Osteocyte (in vitro differentiated cells): ENCODE measurements around the gene CHRND. TPM values are rescaled to one million over a fixed set of nuclear protein-coding genes. Genes with fewer than 3 reads are reported as not detected.
"Not testable (repeated sequence)": the region's sequence is repeated elsewhere in the genome, so short reads cannot be mapped to it uniquely, and the experiment has no call there.

ENCODE experiments used
- DNase-seq: peaks from one replicate; pipeline ENCODE4 v3.0.0; 2021; ENCODE audit warnings: mixed read lengths; ENCODE audit not compliant: unreplicated experiment; ENCODE audit errors: extremely low spot score
- H3K27ac Mint-ChIP-seq: one replicate; pipeline ENCODE4 v1.8.0; 2021; ENCODE audit warnings: mild to moderate bottlenecking, mixed read lengths; ENCODE audit not compliant: unreplicated experiment
- H3K27me3 Mint-ChIP-seq: one replicate; pipeline ENCODE4 v1.8.0; 2021; ENCODE audit warnings: mixed read lengths; ENCODE audit not compliant: unreplicated experiment
- H3K36me3 Mint-ChIP-seq: one replicate; pipeline ENCODE4 v1.8.0; 2021; ENCODE audit warnings: mixed read lengths; ENCODE audit not compliant: unreplicated experiment
- H3K4me1 Mint-ChIP-seq: one replicate; pipeline ENCODE4 v1.8.0; 2021; ENCODE audit warnings: mixed read lengths; ENCODE audit not compliant: unreplicated experiment
- H3K4me3 Mint-ChIP-seq: one replicate; pipeline ENCODE4 v1.8.0; 2021; ENCODE audit warnings: mild to moderate bottlenecking, moderate library complexity, mixed read lengths; ENCODE audit not compliant: unreplicated experiment
- H3K9me3 Mint-ChIP-seq: one replicate; pipeline ENCODE4 v1.8.0; 2021; ENCODE audit warnings: mixed read lengths; ENCODE audit not compliant: unreplicated experiment
- CTCF ChIP-seq: fragments of 200-600 bp; sonication (generic); IDR thresholded peaks from 2 replicates; pipeline ENCODE4 v1.5.0; 2021; ENCODE audit warnings: antibody characterized with exemption, mild to moderate bottlenecking, moderate library complexity
- total RNA-seq: library from RNA; stranded (reverse); gene quantifications from 2 replicates; pipeline ENCODE4 v1.2.1, GENCODE V29; 2021

CHRND gene
- total RNA-seq, 1 donor from 2014 or later = not detected

DNA sequence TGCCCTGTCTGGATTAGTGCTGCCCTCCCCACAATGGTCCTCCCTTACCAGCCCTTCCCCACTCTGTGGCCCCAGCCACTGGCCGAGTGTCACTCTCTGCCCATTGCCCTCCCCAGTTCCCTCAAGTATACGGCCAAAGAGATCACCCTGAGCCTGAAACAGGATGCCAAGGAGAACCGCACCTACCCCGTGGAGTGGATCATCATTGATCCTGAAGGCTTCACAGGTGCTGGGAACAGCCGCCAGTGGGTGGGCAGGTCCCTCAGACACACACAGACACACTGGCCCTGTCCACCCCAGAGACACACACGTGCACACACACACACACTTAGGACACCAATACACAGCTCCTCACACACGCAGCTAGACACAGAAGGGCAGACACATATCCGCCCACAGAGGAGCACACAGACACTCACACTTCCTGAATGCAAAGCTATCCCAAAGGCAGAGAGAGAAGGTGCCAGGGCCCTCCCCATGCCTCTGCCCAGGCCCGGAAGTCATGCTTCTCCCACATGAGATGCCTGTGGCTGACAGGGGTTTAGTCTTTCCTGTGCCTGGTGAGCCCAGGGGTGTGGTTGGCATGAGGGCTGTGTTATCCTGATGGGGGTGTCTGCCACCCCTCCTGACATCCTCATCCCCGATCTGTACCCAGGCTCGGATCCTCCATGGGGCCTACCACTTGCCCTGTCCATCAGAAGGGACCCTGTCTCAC is 2.9 kb downstream of the CHRND start:
- Mint-ChIP-seq H3K9me3 (no peaks in the 10 kb centered on the region), H3K4me1 (peaks cover 6% of the 10 kb centered on the region), H3K27me3 (peaks cover 13% of the 10 kb centered on the region), H3K4me3 (no peak overlapping the region), H3K27ac (no peak overlapping the region), H3K36me3 (no peaks in the 10 kb centered on the region)
- no peak for DNase-seq
- TF ChIP-seq CTCF = no peak

DNA sequence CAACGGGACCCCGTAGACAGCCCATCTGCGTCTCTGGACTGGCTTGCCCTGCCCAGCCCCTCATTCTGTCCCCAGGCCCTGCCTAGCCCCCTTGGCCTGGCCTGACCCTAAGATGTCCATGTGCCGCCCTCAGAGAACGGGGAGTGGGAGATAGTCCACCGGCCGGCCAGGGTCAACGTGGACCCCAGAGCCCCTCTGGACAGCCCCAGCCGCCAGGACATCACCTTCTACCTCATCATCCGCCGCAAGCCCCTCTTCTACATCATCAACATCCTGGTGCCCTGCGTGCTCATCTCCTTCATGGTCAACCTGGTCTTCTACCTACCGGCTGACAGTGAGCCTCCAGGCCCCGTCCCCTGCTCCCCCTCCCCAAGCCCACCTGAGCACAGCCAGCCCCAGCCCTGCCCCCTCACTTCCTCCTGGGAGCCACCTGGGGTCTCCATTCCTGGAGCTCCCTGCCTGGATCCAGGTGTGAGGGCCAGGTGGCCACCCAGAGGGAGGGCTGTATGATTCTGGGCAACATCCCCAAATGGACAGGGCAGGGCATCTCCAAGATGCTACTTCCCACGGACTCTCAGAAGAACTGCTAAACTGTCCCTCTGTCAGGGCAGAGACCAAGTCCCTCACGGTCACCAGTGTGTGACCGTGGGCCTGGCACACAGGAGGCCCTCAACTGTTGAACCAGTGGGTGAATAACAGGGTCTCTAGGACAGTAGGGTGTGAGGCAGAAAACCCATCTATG is 4.0 kb downstream of the CHRND start:
- no peaks in the 10 kb centered on the region for H3K9me3 Mint-ChIP-seq
- no peaks in the 10 kb centered on the region for H3K36me3 Mint-ChIP-seq
- no peak for TF ChIP-seq CTCF
- DNase-seq = no peak
- peaks cover 13% of the 10 kb centered on the region for H3K27me3 Mint-ChIP-seq
- peaks cover 2% of the 10 kb centered on the region for H3K4me1 Mint-ChIP-seq
- H3K4me3 Mint-ChIP-seq = no peak overlapping the region
- no peak overlapping the region for H3K27ac Mint-ChIP-seq

DNA sequence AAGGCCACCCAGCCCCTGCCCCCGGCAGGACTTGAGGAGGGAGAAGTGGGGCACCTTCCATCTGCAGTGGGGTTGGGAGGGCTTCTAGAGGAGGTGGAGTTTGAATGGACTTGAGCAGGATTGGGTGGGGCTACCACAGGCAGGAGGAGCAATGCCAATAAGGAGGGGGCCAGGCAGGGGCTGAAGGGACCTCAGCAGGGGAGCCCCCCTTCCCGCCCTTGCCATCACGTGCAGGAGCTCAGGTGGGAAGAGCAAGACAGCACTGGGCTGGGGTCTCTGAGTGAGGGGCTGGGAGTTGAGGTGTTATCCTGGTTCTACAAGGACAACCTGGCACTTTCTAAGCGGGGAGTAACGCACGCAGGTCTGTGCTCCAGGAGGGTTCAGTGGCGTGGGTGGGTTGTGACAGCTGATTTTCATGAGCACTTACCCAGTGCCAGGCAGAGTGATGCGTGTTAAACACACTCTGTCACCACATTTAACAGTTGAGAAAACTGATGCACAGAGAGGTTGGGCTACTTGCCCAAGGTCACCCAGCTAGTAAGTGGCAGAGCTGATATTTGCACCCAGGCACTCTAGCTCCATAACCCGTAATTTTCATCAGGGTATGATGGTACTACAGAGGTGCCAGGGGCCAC is 4.8 kb downstream of the CHRND start:
- Mint-ChIP-seq H3K27ac (no peak overlapping the region), H3K4me3 (no peak overlapping the region)

GRCh38 chr2:232532419-232532818 is 6.5 kb downstream of the CHRND start:
- Mint-ChIP-seq H3K9me3 (peaks cover 3% of the 10 kb centered on the region), H3K36me3 (no peaks in the 10 kb centered on the region), H3K4me1 (no peaks in the 10 kb centered on the region), H3K27me3 (peaks cover 13% of the 10 kb centered on the region), H3K27ac (no peak overlapping the region), H3K4me3 (no peak overlapping the region)
- DNase-seq = no peak
- no peak for TF ChIP-seq CTCF

More for the DNA sequence above, 4.8 kb downstream of the CHRND start:
- Mint-ChIP-seq H3K4me1 (no peaks in the 10 kb centered on the region), H3K27me3 (peaks cover 13% of the 10 kb centered on the region), H3K36me3 (no peaks in the 10 kb centered on the region), H3K9me3 (no peaks in the 10 kb centered on the region)
- no peak for DNase-seq
- no peak for TF ChIP-seq CTCF

GRCh38 chr2:232532821-232533220 is 6.9 kb downstream of the CHRND start:
- not testable (repeated sequence) for H3K36me3 Mint-ChIP-seq, H3K9me3 Mint-ChIP-seq, H3K4me3 Mint-ChIP-seq, DNase-seq, H3K4me1 Mint-ChIP-seq, H3K27ac Mint-ChIP-seq
- H3K27me3 Mint-ChIP-seq = peaks cover 11% of the 10 kb centered on the region
